Activated effector memory CD4-positive, alpha-beta T cell treated with Interleukin-2 at 50 U/mL for 16 hours (primary cell): Measurements from ENCODE around the gene AHI1.

ENCODE experiments used
- DNase-seq: peaks from one replicate; pipeline ENCODE4 v3.0.0-alpha.2; 2020

Gene AHI1

GRCh38 chr6:135449246-135449645, 48.3 kb downstream of the AHI1 start:
- no peak for DNase-seq

GRCh38 chr6:135440087-135440792, 57.3 kb downstream of the AHI1 start:
- DNase-seq: no peak

- no peak for DNase-seq
These were observed 58.0 kb downstream of the AHI1 start for GRCh38 chr6:135439549-135439948.

GRCh38 chr6:135438907-135439535, 58.5 kb downstream of the AHI1 start:
- no peak for DNase-seq

- DNase-seq: no peak
These were observed 62.5 kb downstream of the AHI1 start for GRCh38 chr6:135434991-135435390.

GRCh38 chr6:135434095-135434494, 63.4 kb downstream of the AHI1 start:
- no peak for DNase-seq

GRCh38 chr6:135428078-135428477, 69.5 kb downstream of the AHI1 start:
- DNase-seq: no peak

- no peak for DNase-seq
These were observed 70.7 kb downstream of the AHI1 start for GRCh38 chr6:135426833-135427232.

GRCh38 chr6:135424385-135424784, 73.2 kb downstream of the AHI1 start:
- no peak for DNase-seq

GRCh38 chr6:135423649-135424128, 73.9 kb downstream of the AHI1 start:
- DNase-seq: no peak

- no peak for DNase-seq
These were observed 78.4 kb downstream of the AHI1 start for GRCh38 chr6:135419162-135419561.

GRCh38 chr6:135418040-135418760, 79.3 kb downstream of the AHI1 start:
- no peak for DNase-seq

- no peak for DNase-seq
These were observed 84.8 kb downstream of the AHI1 start for GRCh38 chr6:135412761-135413160.

- no peak for DNase-seq
These were observed 85.7 kb downstream of the AHI1 start for GRCh38 chr6:135411849-135412248.

- no peak for DNase-seq
These were observed 86.2 kb downstream of the AHI1 start for GRCh38 chr6:135411339-135411738.

GRCh38 chr6:135410856-135411255, 86.7 kb downstream of the AHI1 start:
- no peak for DNase-seq

GRCh38 chr6:135403584-135403983, 94.0 kb downstream of the AHI1 start:
- no peak for DNase-seq

GRCh38 chr6:135402311-135402710, 95.2 kb downstream of the AHI1 start:
- no peak for DNase-seq

GRCh38 chr6:135397172-135397952, 100.2 kb downstream of the AHI1 start:
- DNase-seq: no peak

GRCh38 chr6:135395136-135395535, 102.4 kb downstream of the AHI1 start:
- DNase-seq: no peak

GRCh38 chr6:135393289-135393688, 104.3 kb downstream of the AHI1 start:
- no peak for DNase-seq

- no peak for DNase-seq
These were observed 107.1 kb downstream of the AHI1 start for GRCh38 chr6:135390458-135390857.

- DNase-seq: no peak
These were observed 112.2 kb downstream of the AHI1 start for GRCh38 chr6:135385299-135385698.
